DND-41 (cell line): Measurements from ENCODE around the gene RASA2.

Experiments
- EZH2 ChIP-seq: IDR thresholded peaks from 3 replicates; pipeline ENCODE4 v1.6.1; 2012; ENCODE audit warnings: borderline replicate concordance, low read depth, mild to moderate bottlenecking, moderate library complexity, low read length, inconsistent platforms; ENCODE audit not compliant: severe bottlenecking
- TF ChIP-seq, protein P1 (sequence below): IDR thresholded peaks from 2 replicates; pipeline ENCODE4 v1.5.1; 2012; ENCODE audit warnings: borderline replicate concordance, low read length, moderate library complexity, mild to moderate bottlenecking; ENCODE audit not compliant: poor library complexity, severe bottlenecking; ENCODE audit errors: extremely low read depth

DNA sequence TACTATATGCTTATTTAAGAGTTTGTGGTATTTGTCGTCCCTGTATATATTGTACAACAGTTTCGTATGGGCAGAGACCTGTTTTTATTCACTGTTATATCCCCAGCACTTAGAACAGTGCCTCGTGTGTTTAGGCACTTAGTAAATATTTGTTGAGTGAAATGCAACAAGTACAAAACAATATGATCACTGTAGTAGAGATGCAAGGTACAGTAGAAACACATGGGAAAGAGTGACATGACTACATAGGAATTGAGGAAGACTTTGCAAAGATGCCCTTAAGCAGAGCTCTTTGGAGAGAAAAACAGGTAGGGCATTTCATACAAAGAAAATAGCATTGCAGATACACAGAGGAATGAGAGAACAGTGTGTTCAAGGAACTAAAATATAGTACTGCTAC is 18.3 kb downstream of the RASA2 start:
- TF ChIP-seq, protein P1, sequence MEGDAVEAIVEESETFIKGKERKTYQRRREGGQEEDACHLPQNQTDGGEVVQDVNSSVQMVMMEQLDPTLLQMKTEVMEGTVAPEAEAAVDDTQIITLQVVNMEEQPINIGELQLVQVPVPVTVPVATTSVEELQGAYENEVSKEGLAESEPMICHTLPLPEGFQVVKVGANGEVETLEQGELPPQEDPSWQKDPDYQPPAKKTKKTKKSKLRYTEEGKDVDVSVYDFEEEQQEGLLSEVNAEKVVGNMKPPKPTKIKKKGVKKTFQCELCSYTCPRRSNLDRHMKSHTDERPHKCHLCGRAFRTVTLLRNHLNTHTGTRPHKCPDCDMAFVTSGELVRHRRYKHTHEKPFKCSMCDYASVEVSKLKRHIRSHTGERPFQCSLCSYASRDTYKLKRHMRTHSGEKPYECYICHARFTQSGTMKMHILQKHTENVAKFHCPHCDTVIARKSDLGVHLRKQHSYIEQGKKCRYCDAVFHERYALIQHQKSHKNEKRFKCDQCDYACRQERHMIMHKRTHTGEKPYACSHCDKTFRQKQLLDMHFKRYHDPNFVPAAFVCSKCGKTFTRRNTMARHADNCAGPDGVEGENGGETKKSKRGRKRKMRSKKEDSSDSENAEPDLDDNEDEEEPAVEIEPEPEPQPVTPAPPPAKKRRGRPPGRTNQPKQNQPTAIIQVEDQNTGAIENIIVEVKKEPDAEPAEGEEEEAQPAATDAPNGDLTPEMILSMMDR: no peak
- no peak for TF ChIP-seq EZH2
